Measurements from ENCODE around the gene VDR. TPM values are rescaled to one million over a fixed set of nuclear protein-coding genes. Genes with fewer than 3 reads are reported as not detected.

The VDR gene
- total RNA-seq, 2 donors from 2014 or later, result 1.3 to 3.1 TPM

- no peaks in the 10 kb centered on the region for H3K9me3 ChIP-seq
- no peak overlapping the region for H3K4me3 ChIP-seq
- intact Hi-C loops (cut with DNase I), result no loop called here
- TF ChIP-seq POLR2A (IDR thresholded peaks at IDR 0.05) (no peak), CTCF (IDR thresholded peaks at IDR 0.05) (no peak)
- DNase-seq (no peak), ATAC-seq (no peak)
- H3K27ac ChIP-seq, result no peak overlapping the region
- H3K27me3 ChIP-seq, result no peaks in the 10 kb centered on the region
- no peaks in the 10 kb centered on the region for H3K4me1 ChIP-seq
- no peaks in the 10 kb centered on the region for H3K36me3 ChIP-seq (replicated peaks in 1 of 2; ENCODE audit: insufficient read depth in 1 of 2, low read depth in 2 of 2)
- 69 to 83% methylated on average over 1 of the region's 1 CpG for WGBS, 2 donors
These were observed 48.7 kb downstream of the VDR start for GRCh38 chr12:47856094-47856493.

GRCh38 chr12:47855502-47855901, 49.3 kb downstream of the VDR start:
- TF ChIP-seq POLR2A (IDR thresholded peaks at IDR 0.05) (no peak), CTCF (IDR thresholded peaks at IDR 0.05) (no peak)
- intact Hi-C loops (cut with DNase I), result no loop called here
- ATAC-seq (no peak), DNase-seq (no peak)
- H3K36me3 ChIP-seq (replicated peaks in 1 of 2; ENCODE audit: insufficient read depth in 1 of 2, low read depth in 2 of 2), result no peaks in the 10 kb centered on the region
- no peak overlapping the region for H3K27ac ChIP-seq
- H3K9me3 ChIP-seq, result no peaks in the 10 kb centered on the region
- WGBS, 2 donors, result 63 to 80% methylated on average over 2 of the region's 2 CpGs
- H3K27me3 ChIP-seq, result no peaks in the 10 kb centered on the region
- H3K4me1 ChIP-seq, result no peaks in the 10 kb centered on the region
- no peak overlapping the region for H3K4me3 ChIP-seq

- Histone ChIP-seq H3K9me3 (no peaks in the 10 kb centered on the region), H3K27me3 (no peaks in the 10 kb centered on the region), H3K27ac (no peak overlapping the region), H3K4me1 (no peaks in the 10 kb centered on the region), H3K4me3 (no peak overlapping the region), H3K36me3 (replicated peaks in 1 of 2; ENCODE audit: insufficient read depth in 1 of 2, low read depth in 2 of 2) (no peaks in the 10 kb centered on the region)
- ATAC-seq (no peak), DNase-seq (no peak)
- intact Hi-C loops (cut with DNase I), result no loop called here
- TF ChIP-seq POLR2A (IDR thresholded peaks at IDR 0.05), result no peak
- no peak for TF ChIP-seq CTCF (IDR thresholded peaks at IDR 0.05)
- 95% methylated on average over 5 of the region's 5 CpGs for WGBS, 2 donors
These were observed 50.3 kb downstream of the VDR start for GRCh38 chr12:47854531-47854930.

GRCh38 chr12:47852096-47852571, 52.7 kb downstream of the VDR start:
- no peak overlapping the region for H3K4me3 ChIP-seq
- no peaks in the 10 kb centered on the region for H3K27me3 ChIP-seq
- no peak for ATAC-seq
- intact Hi-C loops (cut with DNase I), result no loop called here
- no peaks in the 10 kb centered on the region for H3K36me3 ChIP-seq (replicated peaks in 1 of 2; ENCODE audit: insufficient read depth in 1 of 2, low read depth in 2 of 2)
- no peak overlapping the region for H3K27ac ChIP-seq
- TF ChIP-seq CTCF (IDR thresholded peaks at IDR 0.05) (no peak), POLR2A (IDR thresholded peaks at IDR 0.05) (no peak)
- no peak for DNase-seq
- no peaks in the 10 kb centered on the region for H3K4me1 ChIP-seq
- H3K9me3 ChIP-seq, result no peaks in the 10 kb centered on the region
- 70 to 71% methylated on average over 10 of the region's 10 CpGs for WGBS, 2 donors

- Histone ChIP-seq H3K36me3 (replicated peaks in 1 of 2; ENCODE audit: insufficient read depth in 1 of 2, low read depth in 2 of 2) (no peaks in the 10 kb centered on the region), H3K4me1 (no peaks in the 10 kb centered on the region), H3K27ac (no peak overlapping the region), H3K9me3 (no peaks in the 10 kb centered on the region), H3K4me3 (no peak overlapping the region), H3K27me3 (no peaks in the 10 kb centered on the region)
- no peak for ATAC-seq
- 67 to 71% methylated on average over 3 of the region's 3 CpGs for WGBS, 2 donors
- TF ChIP-seq POLR2A (IDR thresholded peaks at IDR 0.05) (no peak), CTCF (IDR thresholded peaks at IDR 0.05) (no peak)
- no peak for DNase-seq
- intact Hi-C loops (cut with DNase I), result no loop called here
These were observed 53.4 kb downstream of the VDR start for GRCh38 chr12:47851303-47851952.
